Mucosa of stomach (tissue), 1 donor: Measurements from ENCODE around the gene PLCD3.

Source experiments
- H3K27me3 ChIP-seq: one replicate; pipeline ENCODE4 v1.7.0; 2013; ENCODE audit warnings: mild to moderate bottlenecking, low read length; ENCODE audit not compliant: control insufficient read depth, insufficient read depth
- H3K36me3 ChIP-seq: one replicate; pipeline ENCODE4 v1.7.0; 2013; ENCODE audit warnings: low read length; ENCODE audit not compliant: control insufficient read depth, insufficient read depth
- H3K4me1 ChIP-seq: one replicate; pipeline ENCODE4 v1.7.0; 2013; ENCODE audit warnings: mild to moderate bottlenecking, low read length; ENCODE audit not compliant: control insufficient read depth, insufficient read depth
- H3K4me3 ChIP-seq: one replicate; pipeline ENCODE4 v1.7.0; 2013; ENCODE audit warnings: low read length
- H3K9ac ChIP-seq: one replicate; pipeline ENCODE4 v1.7.0; 2013; ENCODE audit warnings: mild to moderate bottlenecking, low read length, moderate library complexity
- H3K9me3 ChIP-seq: one replicate; pipeline ENCODE4 v1.7.0; 2013; ENCODE audit warnings: mild to moderate bottlenecking, low read length, moderate library complexity; ENCODE audit not compliant: control insufficient read depth
- donor health status: Pancreatic carcinoma.

PLCD3 gene

DNA sequence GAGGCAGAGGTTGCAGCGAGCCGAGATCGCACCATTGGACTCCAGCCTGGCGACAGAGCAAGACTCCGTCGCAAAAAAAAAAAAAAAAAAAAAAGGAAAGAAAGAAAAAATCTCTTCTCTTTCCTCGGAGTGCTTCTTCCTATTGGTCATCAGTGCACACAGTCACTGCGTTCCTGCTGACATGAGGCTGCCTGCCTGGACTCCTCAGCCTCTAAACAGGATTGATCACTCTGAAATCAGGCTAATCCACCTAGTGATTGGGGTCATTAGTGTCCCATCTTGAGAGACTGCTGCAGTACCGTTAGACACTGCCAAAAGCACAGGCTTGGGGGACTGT lies 30.8 kb downstream of the PLCD3 start:
- Histone ChIP-seq H3K4me1 (peaks cover 11% of the 10 kb centered on the region), H3K9me3 (no peaks in the 10 kb centered on the region), H3K27me3 (no peaks in the 10 kb centered on the region), H3K36me3 (peaks cover 46% of the 10 kb centered on the region), H3K9ac (no peak overlapping the region), H3K4me3 (no peak overlapping the region)

DNA sequence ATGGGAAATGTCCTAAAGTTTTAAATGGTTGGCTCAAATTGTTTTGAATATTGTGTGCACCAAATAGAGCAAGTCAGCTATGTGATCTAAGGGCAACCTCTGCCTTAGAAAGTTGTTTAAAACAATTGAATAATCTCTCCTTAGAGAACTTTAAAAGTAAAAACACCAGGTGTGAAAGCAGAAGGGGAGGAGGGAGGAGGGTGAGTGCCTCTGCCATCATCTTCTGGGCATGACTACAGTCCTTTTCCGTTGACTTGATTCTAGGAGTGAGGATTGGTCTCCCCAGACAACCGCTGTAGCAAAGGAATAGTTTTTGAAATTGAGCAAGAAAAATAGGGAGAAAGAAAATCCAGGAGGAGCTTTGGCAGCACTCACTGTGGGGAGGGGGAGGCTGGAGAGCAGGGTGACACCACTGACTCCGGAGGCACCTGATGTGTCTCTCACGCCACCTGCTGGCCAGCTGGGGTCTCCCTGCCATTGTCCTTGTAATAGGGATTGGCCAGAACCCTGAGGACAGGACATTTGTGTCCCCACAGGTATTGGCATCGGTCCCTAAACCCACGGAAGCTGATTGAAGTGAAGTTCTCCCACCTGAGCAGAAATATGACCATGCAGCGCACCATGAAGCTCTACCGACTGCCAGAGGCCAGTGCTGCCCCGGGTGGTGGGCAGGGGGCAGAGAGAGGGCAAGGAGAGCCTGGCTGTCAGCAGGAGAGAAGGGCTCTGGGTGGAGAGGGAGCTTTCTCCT lies 33.3 kb downstream of the PLCD3 start:
- H3K27me3 ChIP-seq = no peaks in the 10 kb centered on the region
- no peak overlapping the region for H3K4me3 ChIP-seq
- H3K36me3 ChIP-seq = peaks cover 43% of the 10 kb centered on the region
- H3K9ac ChIP-seq = no peak overlapping the region
- peaks cover 11% of the 10 kb centered on the region for H3K4me1 ChIP-seq
- no peaks in the 10 kb centered on the region for H3K9me3 ChIP-seq

GRCh38 chr17:45098081-45098868 lies 34.0 kb downstream of the PLCD3 start:
- Histone ChIP-seq H3K27me3 (no peaks in the 10 kb centered on the region), H3K4me1 (peaks cover 19% of the 10 kb centered on the region), H3K4me3 (no peak overlapping the region), H3K36me3 (peaks cover 39% of the 10 kb centered on the region), H3K9ac (no peak overlapping the region), H3K9me3 (no peaks in the 10 kb centered on the region)

GRCh38 chr17:45096926-45097325 lies 35.4 kb downstream of the PLCD3 start:
- Histone ChIP-seq H3K36me3 (peaks cover 31% of the 10 kb centered on the region), H3K9me3 (no peaks in the 10 kb centered on the region), H3K4me1 (peaks cover 11% of the 10 kb centered on the region), H3K9ac (no peak overlapping the region), H3K4me3 (no peak overlapping the region), H3K27me3 (no peaks in the 10 kb centered on the region)

GRCh38 chr17:45096141-45096540 lies 36.2 kb downstream of the PLCD3 start:
- Histone ChIP-seq H3K36me3 (peaks cover 31% of the 10 kb centered on the region), H3K4me1 (peaks cover 11% of the 10 kb centered on the region), H3K9ac (no peak overlapping the region)

GRCh38 chr17:45093444-45094110 lies 38.7 kb downstream of the PLCD3 start:
- Histone ChIP-seq H3K9ac (peak overlapping the region; percentile 7), H3K36me3 (peaks cover 24% of the 10 kb centered on the region), H3K27me3 (no peaks in the 10 kb centered on the region), H3K9me3 (no peaks in the 10 kb centered on the region), H3K4me3 (no peak overlapping the region), H3K4me1 (peaks cover 11% of the 10 kb centered on the region)

More at GRCh38 chr17:45096141-45096540, 36.2 kb downstream of the PLCD3 start:
- H3K4me3 ChIP-seq = no peak overlapping the region
- H3K27me3 ChIP-seq = no peaks in the 10 kb centered on the region
- no peaks in the 10 kb centered on the region for H3K9me3 ChIP-seq

DNA sequence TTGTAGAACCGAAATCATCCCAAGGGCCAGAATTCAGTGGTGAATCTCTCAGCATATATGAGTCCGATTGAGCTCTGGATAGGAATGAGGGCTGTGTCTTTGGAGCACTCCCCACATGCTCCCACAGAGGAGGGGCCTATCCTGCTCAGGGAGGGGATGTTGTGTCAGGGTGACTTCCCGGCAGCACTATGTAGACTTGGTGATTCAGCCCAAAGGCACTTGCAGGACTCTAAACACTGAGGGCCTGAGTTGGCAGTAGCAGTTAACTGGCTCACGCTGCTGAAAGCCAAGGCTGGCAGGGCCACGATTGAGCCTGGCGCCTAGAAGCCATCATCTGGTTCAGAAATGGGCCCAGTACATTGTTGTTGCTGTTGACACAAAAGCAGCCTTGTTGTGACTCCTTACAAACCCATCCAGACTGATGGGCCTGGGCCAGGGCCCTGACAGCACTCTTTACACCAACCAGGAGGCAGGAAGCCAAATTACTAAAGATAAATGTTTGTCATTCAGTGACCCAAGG lies 39.3 kb downstream of the PLCD3 start:
- Histone ChIP-seq H3K4me3 (no peak overlapping the region), H3K9me3 (no peaks in the 10 kb centered on the region), H3K27me3 (no peaks in the 10 kb centered on the region), H3K36me3 (peaks cover 18% of the 10 kb centered on the region), H3K9ac (peak overlapping the region; percentile 7), H3K4me1 (peaks cover 11% of the 10 kb centered on the region)

DNA sequence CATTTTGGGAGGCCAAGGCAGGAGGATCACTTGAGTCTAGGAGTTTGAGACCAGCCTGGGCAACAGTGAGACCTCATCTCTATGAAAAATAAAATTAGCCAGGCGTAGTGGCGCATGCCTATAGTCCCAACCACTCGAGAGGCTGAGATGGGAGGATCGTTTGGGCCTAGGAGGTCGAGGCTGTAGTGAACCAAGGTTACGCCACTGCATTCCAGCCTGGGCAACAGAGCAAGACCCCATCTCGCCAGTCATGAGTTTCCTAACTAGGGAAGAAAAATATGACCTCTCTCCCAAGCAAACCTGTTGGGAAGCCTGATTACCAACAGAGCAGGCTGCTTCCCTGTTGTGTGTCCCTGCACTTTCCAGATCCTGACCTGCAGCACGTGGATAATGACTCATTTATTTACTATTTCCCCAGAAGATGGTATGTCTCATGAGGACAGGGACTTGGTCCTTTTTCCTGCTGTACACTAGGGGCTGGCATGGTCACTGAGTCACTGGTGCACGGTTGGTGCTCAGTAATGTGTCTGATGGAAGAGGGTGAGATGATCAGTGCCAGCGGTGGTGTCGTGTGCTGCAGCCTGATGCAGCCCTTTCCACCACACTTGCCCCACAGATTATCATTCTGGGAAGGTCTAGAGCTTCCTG lies 40.4 kb downstream of the PLCD3 start:
- peaks cover 11% of the 10 kb centered on the region for H3K4me1 ChIP-seq
- H3K36me3 ChIP-seq = peaks cover 7% of the 10 kb centered on the region
- no peaks in the 10 kb centered on the region for H3K27me3 ChIP-seq
- H3K9me3 ChIP-seq = no peaks in the 10 kb centered on the region
- H3K9ac ChIP-seq = no peak overlapping the region
- H3K4me3 ChIP-seq = no peak overlapping the region

DNA sequence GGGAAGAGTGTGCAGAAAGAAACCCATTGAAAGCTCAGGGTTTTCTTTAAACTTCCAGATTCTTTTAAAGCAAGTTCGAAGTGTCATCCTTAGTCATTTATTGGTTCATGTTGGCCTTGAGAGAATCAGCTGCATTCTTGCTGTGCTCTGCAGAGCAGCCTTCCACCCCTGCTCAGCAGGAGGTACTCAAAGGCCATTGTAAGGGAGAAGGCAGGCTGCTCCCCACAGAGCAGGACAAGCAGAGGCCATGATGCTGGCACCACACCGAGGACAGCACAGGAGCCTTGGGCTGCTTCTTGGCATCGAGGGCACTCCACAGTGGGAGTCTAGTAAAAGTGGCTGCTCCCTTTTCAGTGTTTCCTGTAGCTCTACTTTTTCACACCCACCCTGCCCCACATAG lies 41.6 kb downstream of the PLCD3 start:
- Histone ChIP-seq H3K36me3 (peaks cover 9% of the 10 kb centered on the region), H3K4me1 (peaks cover 11% of the 10 kb centered on the region), H3K27me3 (no peaks in the 10 kb centered on the region)

DNA sequence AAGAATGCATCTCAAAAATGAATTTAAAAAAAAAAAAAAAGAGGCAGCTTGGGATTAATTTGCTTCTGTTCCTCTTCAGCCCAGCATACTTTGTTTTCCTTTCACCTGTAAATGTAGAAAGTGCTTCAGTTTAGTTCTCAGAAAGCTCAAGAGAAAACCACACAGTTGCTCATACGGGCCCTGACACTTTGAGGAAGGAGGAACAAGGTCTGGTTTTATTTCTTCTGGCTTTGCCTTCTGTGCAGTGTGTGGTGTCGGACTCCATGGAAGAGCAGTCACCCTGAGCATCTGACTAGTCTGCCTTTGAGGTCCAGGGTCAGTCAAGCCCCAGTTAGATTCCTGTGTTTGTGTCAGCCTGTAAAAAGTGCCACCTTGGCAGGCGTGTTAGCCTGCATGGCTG lies 43.6 kb downstream of the PLCD3 start:
- Histone ChIP-seq H3K9me3 (no peaks in the 10 kb centered on the region), H3K9ac (no peak overlapping the region), H3K4me1 (peaks cover 8% of the 10 kb centered on the region), H3K36me3 (peaks cover 4% of the 10 kb centered on the region), H3K4me3 (no peak overlapping the region), H3K27me3 (no peaks in the 10 kb centered on the region)

More for the DNA sequence above, 41.6 kb downstream of the PLCD3 start:
- Histone ChIP-seq H3K9ac (no peak overlapping the region), H3K9me3 (no peaks in the 10 kb centered on the region), H3K4me3 (no peak overlapping the region)

DNA sequence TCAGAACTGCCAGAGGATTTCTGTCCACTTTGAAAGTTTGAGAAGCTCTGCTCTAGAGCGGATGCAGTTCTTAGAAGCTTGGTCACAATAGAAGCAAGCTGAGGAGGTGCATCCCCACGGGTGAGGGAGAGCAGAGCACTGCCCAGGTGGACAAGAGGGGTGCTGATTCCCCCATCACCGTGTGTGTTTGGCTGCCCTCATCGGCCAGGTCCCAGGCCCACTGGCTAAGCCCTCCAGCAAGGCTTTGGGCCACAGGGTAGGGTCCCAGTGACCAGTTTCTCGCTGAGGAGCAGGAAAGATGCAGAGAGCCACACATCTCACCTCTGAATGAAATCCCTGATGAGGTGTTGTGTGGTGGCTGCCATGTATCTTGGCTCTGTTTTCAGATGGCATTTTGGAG lies 44.3 kb downstream of the PLCD3 start:
- no peaks in the 10 kb centered on the region for H3K27me3 ChIP-seq
- H3K36me3 ChIP-seq = peaks cover 4% of the 10 kb centered on the region
- no peaks in the 10 kb centered on the region for H3K9me3 ChIP-seq
- no peak overlapping the region for H3K9ac ChIP-seq
- peaks cover under 1% of the 10 kb centered on the region for H3K4me1 ChIP-seq
- H3K4me3 ChIP-seq = no peak overlapping the region
